Endothelial cell of hepatic sinusoid (primary cell): ENCODE results near the gene MCFD2.

ENCODE experiments used
- in situ Hi-C: cut with HindIII; loops from 2 replicates; pipeline ENCODE4 v1.10.0; 2017; ENCODE audit warnings: low sequenced_read_pairs

MCFD2 gene

DNA sequence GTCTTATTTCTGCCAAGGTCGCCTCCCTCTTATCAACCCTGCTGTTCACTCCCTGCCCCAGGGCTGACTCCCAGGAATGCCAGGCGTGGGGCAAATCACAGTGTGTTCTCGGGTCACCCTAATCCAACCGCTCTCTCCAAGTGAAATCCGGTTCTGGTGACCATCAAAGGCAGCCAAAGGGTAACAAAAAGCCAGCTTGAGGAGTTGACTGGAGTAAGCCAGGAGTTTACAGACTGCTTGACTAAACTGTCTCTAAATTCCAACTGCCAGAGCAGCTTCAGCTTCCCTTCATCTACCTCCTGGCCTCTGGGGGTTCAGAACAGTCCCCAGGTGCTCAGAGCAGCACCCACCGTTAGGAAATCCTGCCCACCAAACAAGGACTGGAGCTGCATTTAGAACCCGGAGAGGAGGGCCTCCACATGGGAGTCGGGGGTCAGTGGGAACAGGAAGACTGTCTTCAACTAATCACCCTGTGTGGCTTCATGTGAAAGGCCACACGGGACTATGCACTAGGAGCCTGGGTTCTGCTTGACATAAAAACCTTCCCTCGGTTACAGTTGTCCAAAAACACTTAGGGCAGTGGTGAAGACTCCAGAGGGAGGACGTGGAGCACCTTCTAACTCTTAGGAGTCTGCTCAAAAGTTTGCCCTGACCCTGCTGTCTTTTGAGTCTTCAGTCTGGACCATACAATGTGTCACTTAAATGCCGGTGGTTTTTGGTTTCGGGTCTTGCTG is 24.2 kb upstream of the MCFD2 start:
- in situ Hi-C loops: loop anchor here (5.0 kb wide), 1 partner anchor 83 kb away; no protein-coding TSS in a partner anchor

DNA sequence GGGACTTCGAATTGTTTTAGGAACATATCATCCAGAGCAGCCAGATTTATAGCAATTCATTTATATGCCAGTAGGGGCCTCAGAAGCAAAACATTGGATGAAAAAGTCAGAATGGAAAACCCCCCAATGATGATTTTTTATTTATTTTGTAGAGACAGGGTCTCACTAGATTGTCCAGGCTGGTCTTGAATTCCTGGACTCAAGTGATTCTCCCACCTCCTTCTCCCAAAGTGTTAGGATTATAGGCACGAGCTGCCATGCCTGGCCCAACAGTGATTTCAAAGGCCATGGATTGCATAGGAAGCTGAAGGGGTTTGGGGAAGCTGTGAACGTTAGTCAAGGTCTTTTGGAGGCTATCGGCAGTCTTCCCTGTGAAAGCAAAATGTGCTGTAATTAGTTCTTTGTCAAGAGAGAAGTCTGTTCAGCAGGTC is 21.9 kb upstream of the MCFD2 start:
- in situ Hi-C loops: loop anchor here (5.0 kb wide), 1 partner anchor 85 kb away; no protein-coding TSS in a partner anchor

DNA sequence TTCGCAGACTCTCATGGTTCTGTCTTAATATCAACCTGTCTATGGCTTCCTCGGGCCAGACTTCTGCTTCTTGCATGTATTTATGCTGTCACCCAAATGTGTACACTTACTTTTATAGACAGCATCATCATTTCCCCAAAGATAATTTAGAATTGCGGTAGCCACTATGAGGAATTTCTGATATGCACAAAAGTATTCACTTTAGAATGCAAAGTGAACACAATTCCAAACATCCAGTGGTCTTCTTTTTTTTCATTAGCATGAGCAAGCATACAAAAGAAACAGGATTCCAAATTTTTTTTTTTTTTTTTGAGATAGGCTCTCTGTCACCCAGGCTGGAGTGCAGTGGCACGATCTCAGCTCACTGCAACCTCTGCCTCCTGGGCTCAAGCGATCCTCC is 21.0 kb upstream of the MCFD2 start:
- in situ Hi-C loops: loop anchor here (5.0 kb wide), 1 partner anchor 86 kb away; no protein-coding TSS in a partner anchor

DNA sequence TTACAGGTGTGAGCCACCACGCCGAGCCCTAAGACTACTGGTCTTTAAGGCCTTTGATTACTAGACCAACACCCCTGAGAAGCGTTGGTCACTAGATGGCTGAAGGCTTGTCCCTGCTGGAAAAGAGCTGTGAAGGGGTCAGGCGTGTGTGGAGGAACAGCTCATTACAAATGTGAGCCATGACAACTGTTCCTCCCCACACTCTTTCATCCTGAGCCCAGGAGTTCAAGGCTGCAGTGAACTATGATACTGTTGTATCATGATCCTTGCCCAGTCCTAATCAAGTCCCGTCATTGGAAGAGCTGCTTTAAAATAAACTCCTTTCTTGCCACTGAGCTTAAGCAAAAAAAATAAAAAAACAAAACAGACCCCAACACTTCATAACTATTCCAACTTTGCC is 19.5 kb upstream of the MCFD2 start:
- in situ Hi-C loops: loop anchor here (5.0 kb wide), 1 partner anchor 87 kb away; no protein-coding TSS in a partner anchor

DNA sequence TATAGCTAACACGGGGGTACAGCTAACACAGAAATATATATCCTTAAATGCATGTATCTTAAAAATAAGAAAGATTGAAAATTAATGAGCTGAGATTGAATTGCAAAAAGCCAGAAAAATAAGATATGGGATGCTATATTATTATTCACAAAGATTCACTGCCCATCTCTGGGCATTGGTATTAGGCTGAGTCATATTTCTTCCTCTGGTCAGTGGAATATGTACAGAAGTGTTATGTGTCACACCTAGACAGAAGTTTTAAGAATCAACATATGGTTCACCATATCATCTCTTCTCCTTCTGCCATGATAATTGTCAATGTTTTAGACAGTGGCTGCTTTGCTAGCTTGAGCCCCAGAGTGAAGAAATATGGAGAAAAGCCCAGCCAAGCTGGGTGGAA is 14.0 kb upstream of the MCFD2 start:
- in situ Hi-C loops: no loop called here

DNA sequence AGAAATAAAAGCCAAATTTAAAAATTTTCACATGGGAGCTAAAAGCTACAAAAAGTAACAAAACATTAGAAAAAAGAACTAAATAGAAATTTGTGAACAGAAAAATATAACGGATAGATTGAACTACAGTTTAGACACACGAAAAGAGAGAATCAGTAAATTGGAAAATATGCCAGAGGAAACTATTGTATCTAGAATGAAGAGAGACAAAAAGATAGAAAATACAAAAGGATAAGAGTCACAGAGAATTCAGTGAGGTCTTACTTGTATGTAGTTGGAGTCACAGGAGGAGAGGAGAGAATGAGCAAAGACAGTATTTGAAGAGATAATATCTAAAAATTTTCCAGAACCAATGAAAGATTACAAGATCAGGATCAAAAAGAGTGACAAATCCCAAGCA is 11.3 kb upstream of the MCFD2 start:
- in situ Hi-C loops: no loop called here

GRCh38 chr2:46925474-46926351 is 10.1 kb upstream of the MCFD2 start:
- in situ Hi-C loops: no loop called here

DNA sequence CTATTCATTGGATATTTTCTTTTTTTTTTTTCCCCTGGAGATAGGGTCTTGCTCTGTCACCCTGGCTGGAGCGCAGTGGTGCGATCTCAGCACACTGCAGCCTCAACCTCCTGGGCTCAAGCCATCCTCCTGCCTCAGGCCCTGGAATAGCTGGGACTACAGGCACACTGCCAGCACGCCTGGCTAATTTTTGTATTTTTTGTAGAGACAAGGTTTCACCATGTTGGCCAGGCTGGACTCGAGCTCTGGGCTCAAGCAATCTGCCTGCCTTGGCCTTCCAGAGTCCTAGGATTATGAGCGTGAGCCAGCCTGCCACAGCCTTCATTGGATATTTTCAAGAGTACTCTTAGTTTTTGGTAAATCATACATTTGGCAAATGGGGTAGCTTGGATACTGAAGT is 9.0 kb upstream of the MCFD2 start:
- in situ Hi-C loops: no loop called here

DNA sequence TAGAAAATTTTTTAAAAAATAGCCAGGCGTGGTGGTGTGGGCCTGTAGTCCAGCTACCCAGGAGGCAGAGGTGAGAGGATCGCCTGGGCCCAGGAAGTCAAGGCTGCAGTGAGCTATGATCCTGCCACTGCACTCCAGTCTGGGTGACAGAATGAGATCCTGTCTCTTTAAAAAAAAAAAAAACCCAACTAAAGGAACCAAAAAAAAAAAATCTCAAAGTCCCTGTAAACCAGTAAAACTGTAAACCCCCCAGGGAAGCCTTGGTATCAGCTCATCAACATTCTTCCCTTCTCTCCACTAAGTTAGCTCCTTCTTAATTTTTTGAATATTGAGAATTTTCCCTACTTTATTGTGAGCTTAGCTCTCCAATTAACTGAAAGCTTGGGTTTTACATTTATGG is 8.4 kb upstream of the MCFD2 start:
- in situ Hi-C loops: no loop called here

DNA sequence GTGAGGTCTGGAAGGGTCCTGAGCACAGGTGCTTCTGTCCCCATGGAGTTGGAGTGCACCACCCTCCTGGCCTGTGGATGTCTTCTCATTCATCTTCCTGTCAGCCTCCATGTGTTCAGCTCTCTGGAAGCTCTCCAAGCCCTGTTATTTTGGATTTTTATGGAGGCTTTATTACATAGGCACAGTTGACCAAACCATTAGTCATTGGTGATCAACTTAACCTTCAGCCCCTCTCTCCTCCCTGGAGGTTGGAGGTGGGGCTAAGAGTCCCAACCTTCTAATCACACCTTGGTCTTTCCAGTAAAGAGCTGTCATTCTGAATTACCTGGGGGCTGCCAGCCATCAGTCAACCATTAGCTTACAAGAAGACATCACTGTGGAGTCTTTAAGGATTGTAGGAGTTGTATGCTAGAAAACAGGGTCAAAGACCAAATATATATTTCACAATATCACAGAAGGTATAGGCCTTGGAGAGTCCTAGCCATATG is 7.5 kb upstream of the MCFD2 start:
- in situ Hi-C loops: no loop called here

- in situ Hi-C loops: no loop called here
Observed at GRCh38 chr2:46922606-46923005, 7.0 kb upstream of the MCFD2 start.

DNA sequence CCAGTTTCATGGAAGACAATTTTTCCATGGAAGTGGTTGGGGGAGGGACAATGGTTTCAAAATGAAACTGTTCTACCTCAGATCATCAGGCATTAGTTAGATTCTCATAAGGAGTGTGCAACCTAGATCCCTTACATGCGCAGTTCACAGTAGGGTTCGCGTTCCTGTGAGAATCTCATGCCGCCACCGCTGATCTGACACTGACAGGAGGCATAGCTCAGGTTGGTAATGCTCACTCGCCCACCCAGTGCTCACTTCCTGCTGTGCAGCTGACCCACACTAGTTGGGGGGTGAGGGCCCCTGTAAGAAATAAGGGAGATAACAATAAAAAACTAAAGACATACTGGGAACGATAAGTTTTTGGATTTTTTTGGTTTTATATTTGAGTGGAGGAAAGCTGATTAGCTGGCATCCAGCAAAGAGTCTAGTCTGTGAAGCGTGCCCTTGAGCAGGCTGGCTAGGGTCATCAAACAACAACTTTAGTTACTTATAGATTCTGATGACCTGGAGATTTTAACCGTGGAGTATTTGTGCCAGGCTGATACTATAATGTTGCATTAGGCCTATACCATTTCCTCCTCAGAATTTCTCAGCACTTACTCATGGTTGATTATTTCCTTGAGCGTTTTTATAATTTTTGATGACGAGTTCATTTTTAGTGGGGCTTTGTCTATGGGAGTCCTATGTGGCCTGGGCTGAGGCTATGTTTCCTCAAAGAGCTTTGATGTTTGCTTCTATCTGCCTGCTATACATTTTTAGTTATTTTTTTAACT is 6.3 kb upstream of the MCFD2 start:
- in situ Hi-C loops: no loop called here

GRCh38 chr2:46917628-46918027 is 2.0 kb upstream of the MCFD2 start:
- in situ Hi-C loops: no loop called here

DNA sequence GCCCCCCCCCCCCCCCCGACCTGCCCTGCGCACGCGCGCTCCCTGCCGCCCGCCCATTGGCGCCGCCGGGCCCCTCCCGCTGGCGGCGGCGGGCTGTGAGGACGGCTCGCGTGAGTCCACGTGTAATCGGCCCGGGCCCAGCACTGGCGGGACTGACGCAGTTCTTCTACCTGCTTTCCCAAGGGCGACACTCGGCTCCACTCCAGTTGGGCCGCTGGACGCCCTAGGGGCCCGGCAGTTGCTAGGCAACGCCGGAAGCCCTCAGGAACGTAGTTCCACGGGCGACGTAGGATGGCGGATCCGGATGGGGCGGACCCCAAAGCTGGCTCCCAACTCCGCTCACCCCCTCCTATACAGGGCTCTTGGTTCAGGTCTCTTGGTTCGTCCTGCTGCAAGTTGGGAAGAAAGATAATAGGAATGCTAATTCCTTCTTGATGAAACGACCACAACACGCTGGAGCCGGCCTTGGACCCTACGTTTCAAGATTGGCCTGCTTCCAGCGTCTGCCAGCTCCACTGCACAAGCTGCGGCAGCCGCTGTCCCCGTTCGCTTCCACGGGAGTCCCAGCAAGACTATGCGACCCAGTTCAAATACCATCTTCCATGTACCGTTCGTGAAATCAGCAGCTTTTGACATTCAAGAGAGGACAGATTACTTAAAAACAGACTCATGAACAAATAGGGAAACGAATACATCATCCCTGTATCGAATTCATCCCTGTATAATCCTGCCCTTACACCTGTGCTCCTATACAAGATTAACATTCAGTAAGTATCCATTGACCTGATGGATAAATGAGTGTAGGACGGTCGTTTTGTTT is 415 bp upstream of the MCFD2 start:
- in situ Hi-C loops: no loop called here

DNA sequence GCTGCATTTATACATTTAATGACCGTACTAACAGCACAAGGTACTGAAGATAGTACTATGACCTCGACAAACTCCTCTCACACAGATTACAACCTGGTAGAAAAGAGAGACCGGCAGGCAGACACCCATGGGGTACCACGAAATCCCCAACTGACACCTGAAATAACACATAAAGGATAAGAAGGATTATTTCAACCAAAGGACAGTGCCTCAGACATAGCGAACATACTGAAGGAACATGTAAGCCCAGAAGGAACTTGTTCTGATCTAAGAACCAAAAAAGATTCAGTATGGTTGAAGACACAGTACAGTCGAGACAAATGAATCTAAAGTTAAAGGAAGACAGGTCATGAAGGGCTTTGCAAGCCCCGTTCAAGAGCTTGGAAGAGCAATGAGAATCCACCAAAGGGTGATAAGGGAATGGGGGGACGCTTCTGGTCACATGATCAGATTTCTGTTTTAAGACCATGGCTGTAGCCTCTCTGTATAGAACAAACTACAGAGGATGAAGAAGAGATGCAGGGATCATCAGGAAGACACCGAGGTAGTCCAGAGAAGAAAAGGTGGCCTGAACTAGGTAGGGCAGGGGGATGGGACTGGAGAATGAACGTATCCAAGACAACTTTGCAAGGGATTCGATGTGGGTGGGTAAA is 902 bp downstream of the MCFD2 start:
- in situ Hi-C loops: no loop called here

- in situ Hi-C loops: no loop called here
Observed at GRCh38 chr2:46913471-46914381, 1.9 kb downstream of the MCFD2 start.

DNA sequence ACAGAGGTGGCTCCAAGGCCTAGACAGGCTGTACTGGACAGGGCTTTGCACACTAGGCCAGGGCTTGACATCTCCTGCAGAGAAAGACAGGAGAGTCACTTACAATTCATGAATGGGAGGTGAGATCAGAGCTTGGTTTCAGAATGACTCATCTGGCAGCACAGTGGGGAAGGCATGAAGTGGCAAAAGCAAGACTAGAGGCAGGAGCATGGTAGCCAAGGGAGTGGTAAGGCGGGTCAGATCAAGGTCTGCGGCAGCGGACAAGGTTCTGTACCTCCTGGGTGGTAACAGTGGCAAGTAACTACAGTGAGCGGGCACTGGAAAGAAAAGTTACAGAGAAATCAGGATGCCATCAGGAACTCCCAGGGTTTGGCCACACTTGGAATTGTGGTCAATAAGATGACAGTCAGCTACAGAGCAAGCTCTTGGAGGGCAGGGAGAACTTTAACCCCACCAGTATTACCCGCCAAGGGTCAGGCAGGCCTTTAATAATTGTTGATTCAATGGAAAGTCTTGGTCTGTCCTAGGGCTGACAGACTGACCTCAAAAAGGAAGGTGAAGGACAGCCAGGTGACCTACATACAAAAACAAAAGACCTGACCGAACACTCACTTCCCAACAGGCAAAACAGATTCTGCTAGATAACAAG is 5.7 kb downstream of the MCFD2 start:
- in situ Hi-C loops: no loop called here

GRCh38 chr2:46909150-46909549 is 6.5 kb downstream of the MCFD2 start:
- in situ Hi-C loops: no loop called here
